OCI-LY3 (cell line): ENCODE measurements around the gene HBP1.

ENCODE experiments used
- H2AFZ ChIP-seq: fragments of 200-600, 300-600 bp; shearing (Covaris generic); 2 replicates; pipeline ENCODE4 v1.6.0; 2014; ENCODE audit warnings: antibody characterized with exemption, low read depth, low read length
- H3K27ac ChIP-seq: fragments of 200-600, 300-600 bp; sonication (generic); 2 replicates; pipeline ENCODE4 v1.5.1; 2014; ENCODE audit warnings: mild to moderate bottlenecking, low read length, moderate library complexity, mixed read lengths
- H3K27me3 ChIP-seq: fragments of 200-600, 300-600 bp; sonication (generic); 2 replicates; pipeline ENCODE4 v1.6.1; 2014; ENCODE audit warnings: low read depth, low read length, mixed read lengths
- H3K36me3 ChIP-seq: fragments of 200-600, 300-600 bp; sonication (generic); replicated peaks from 2 replicates; pipeline ENCODE3; 2014; ENCODE audit warnings: low read depth, low read length, mixed read lengths
- H3K4me1 ChIP-seq: fragments of 300-600, 200-600 bp; sonication (generic); 2 replicates; pipeline ENCODE4 v1.6.1; 2014; ENCODE audit warnings: low read length, mixed read lengths
- H3K4me2 ChIP-seq: fragments of 200-600, 300-600 bp; sonication (generic); 2 replicates; pipeline ENCODE4 v1.6.1; 2014; ENCODE audit warnings: low read length, mixed read lengths
- H3K4me3 ChIP-seq: fragments of 300-600, 200-600 bp; sonication (generic); 2 replicates; pipeline ENCODE4 v1.5.1; 2014; ENCODE audit warnings: antibody characterized with exemption, mild to moderate bottlenecking, low read length, moderate library complexity
- H3K79me2 ChIP-seq: fragments of 300-600, 200-600 bp; shearing (Covaris generic); 2 replicates; pipeline ENCODE4 v1.6.1; 2014; ENCODE audit warnings: mild to moderate bottlenecking, low read length, mixed read lengths
- H3K9ac ChIP-seq: fragments of 300-600, 200-600 bp; shearing (Covaris generic); 2 replicates; pipeline ENCODE4 v1.6.0; 2014; ENCODE audit warnings: mild to moderate bottlenecking, low read length, moderate library complexity
- H3K9me3 ChIP-seq: fragments of 200-600, 300-600 bp; shearing (Covaris generic); 2 replicates; pipeline ENCODE4 v1.6.1; 2014; ENCODE audit warnings: low read length, mixed read lengths; ENCODE audit not compliant: insufficient read depth
- H4K20me1 ChIP-seq: fragments of 200-600, 300-600 bp; sonication (generic); 2 replicates; pipeline ENCODE4 v1.6.1; 2016; ENCODE audit warnings: low read length, mixed read lengths; ENCODE audit not compliant: insufficient read depth
- CTCF ChIP-seq: fragments of 200-600, 300-600 bp; sonication (generic); IDR thresholded peaks from 2 replicates; pipeline ENCODE4 v1.5.1; 2014; ENCODE audit warnings: antibody characterized with exemption, low read length, low read depth
- EZH2phosphoT487 ChIP-seq: fragments of 200-600 bp; shearing (Covaris generic); IDR thresholded peaks from 2 replicates; pipeline ENCODE4 v1.6.1; 2018; ENCODE audit warnings: antibody characterized with exemption, mixed run types, low read depth

Gene HBP1

DNA sequence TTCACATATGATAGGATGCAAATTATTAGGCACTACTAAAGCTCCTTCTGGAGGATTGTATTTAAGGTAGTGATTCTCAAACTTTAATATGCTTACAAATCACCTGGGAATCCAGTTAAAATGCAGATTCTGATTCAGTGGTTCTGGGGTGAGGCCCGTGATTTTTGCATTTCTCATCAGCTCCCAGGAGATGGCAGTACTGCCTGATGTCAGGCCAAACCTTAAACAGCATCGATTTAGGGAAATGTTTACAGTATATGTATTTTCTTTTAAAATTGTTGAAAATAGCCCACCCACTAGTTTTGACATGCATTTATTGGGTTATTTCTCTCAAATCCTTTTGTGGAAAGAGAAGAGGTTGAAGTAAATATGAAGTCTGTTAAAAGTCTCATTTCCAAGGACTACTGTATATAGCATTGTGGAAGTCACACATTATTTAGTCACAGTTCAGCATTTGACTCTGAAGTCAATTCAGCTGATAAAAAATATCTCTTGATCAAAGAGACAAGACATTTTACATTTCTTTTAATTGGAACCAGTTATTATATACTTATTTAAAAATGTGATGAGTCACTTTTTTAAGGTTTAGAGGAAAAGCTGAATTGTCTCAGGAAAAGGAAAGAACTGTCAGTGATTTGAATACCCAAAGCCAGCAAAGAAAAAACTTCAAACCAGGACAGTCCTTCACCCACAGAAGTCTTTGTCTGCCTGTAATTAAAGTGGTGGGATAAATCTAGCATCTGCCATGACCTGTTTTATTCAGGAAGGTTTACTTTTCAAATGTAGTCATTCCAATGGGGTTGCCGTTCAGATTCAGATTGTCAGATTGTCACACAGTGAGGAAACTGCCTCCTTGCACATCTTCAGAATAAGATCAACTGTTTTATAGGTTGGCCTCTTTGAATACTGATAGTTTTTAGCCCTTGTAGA, 21.1 kb upstream of the HBP1 start:
- Histone ChIP-seq H3K9me3 (no peaks in the 10 kb centered on the region), H3K27ac (0 out of 2 replicates have a peak overlapping the region, but pooled peaks have one; percentile 17), H4K20me1 (no peaks in the 10 kb centered on the region), H3K4me2 (peak overlapping the region; percentile 95), H3K27me3 (no peaks in the 10 kb centered on the region), H3K36me3 (no peaks in the 10 kb centered on the region), H3K4me1 (peaks cover 20% of the 10 kb centered on the region), H3K9ac (peak overlapping the region; percentile 60), H3K79me2 (no peaks in the 10 kb centered on the region), H2AFZ (peak overlapping the region; percentile 81), H3K4me3 (peak overlapping the region; percentile 68)
- TF ChIP-seq CTCF (peak; percentile 79), EZH2phosphoT487 (no peak)

- no peaks in the 10 kb centered on the region for H3K9me3 ChIP-seq
- no peaks in the 10 kb centered on the region for H3K27me3 ChIP-seq
- no peak overlapping the region for H3K4me3 ChIP-seq
- H3K4me1 ChIP-seq = peaks cover 20% of the 10 kb centered on the region
- no peak overlapping the region for H3K27ac ChIP-seq
- H3K79me2 ChIP-seq = no peaks in the 10 kb centered on the region
- H2AFZ ChIP-seq = no peak overlapping the region
- TF ChIP-seq CTCF (no peak), EZH2phosphoT487 (no peak)
- H4K20me1 ChIP-seq = no peaks in the 10 kb centered on the region
- H3K9ac ChIP-seq = no peak overlapping the region
- H3K36me3 ChIP-seq = no peaks in the 10 kb centered on the region
- no peak overlapping the region for H3K4me2 ChIP-seq
Measured at GRCh38 chr7:107148721-107149120, 20.1 kb upstream of the HBP1 start.

DNA sequence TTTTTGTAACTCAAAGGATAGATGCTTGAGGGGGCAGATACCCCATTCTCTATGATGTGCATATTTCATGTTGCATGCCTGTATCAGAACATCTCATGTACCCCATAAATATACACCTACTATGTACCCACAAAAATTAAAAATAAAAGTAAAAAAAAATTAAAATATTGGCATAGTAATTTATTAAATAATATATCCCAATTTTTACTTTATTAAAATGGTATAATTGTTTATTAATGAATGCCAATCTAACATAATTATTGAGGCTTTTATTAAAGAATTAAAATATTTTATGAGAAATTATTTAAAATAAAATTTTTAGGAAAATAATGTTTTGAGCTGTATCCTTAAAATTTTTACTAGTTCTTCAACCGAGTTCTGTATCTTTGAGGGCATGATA, 18.9 kb upstream of the HBP1 start:
- Histone ChIP-seq H2AFZ (no peak overlapping the region), H3K9me3 (no peaks in the 10 kb centered on the region), H3K27ac (no peak overlapping the region), H4K20me1 (no peaks in the 10 kb centered on the region), H3K4me2 (no peak overlapping the region), H3K4me3 (no peak overlapping the region), H3K79me2 (no peaks in the 10 kb centered on the region), H3K4me1 (peaks cover 20% of the 10 kb centered on the region), H3K36me3 (peaks cover 1% of the 10 kb centered on the region), H3K9ac (no peak overlapping the region), H3K27me3 (no peaks in the 10 kb centered on the region)
- TF ChIP-seq EZH2phosphoT487 = no peak
- TF ChIP-seq CTCF = no peak

DNA sequence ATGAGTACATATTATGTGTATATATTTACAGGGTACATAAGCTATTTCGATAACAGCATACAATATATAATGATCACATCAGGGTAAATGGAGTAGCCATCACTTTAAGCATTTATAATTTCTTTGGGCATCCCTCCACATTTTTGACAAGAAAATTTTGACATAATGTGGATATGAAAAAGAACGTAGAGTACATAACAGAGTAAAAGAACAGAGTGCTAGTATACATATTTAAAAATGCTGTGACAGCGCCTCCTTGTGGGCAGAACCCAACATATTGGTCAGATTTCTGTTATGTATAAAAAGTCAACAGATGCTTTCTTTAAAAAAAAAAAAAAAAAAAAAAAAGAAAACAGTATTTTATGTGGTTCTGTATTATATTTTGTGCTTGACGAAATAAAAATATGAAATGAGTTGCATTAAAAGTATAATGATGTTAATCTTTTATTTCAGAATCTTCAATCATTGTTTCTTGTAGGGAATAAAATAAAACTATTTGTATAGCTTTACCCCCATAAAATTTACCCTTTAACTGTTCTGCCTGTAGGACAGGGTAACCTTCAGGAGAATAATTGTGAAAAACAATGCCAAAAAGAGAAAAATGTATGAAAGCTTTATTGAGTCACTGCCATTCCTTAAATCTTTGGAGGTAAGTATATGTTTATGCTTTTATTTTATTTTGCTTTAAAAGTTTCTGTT, 18.3 kb upstream of the HBP1 start:
- H3K4me2 ChIP-seq = no peak overlapping the region
- no peak overlapping the region for H3K4me3 ChIP-seq
- no peaks in the 10 kb centered on the region for H3K27me3 ChIP-seq
- no peak overlapping the region for H2AFZ ChIP-seq
- H3K27ac ChIP-seq = no peak overlapping the region
- TF ChIP-seq EZH2phosphoT487 = no peak
- TF ChIP-seq CTCF = peak; percentile 76
- H3K4me1 ChIP-seq = peaks cover 20% of the 10 kb centered on the region
- no peaks in the 10 kb centered on the region for H3K79me2 ChIP-seq
- peaks cover 2% of the 10 kb centered on the region for H3K36me3 ChIP-seq
- H3K9ac ChIP-seq = no peak overlapping the region
- H4K20me1 ChIP-seq = no peaks in the 10 kb centered on the region
- H3K9me3 ChIP-seq = no peaks in the 10 kb centered on the region
